ENCODE measurements around the gene ORM1. TPM values are rescaled to one million over a fixed set of nuclear protein-coding genes. Genes with fewer than 3 reads are reported as not detected.

ORM1 gene
- total and polyA plus RNA-seq, 10 of the 15 experiments (the other 5 are each of a cell fraction or from before 2014, with no cell fraction given): 4.4 TPM; not detected in 9

DNA sequence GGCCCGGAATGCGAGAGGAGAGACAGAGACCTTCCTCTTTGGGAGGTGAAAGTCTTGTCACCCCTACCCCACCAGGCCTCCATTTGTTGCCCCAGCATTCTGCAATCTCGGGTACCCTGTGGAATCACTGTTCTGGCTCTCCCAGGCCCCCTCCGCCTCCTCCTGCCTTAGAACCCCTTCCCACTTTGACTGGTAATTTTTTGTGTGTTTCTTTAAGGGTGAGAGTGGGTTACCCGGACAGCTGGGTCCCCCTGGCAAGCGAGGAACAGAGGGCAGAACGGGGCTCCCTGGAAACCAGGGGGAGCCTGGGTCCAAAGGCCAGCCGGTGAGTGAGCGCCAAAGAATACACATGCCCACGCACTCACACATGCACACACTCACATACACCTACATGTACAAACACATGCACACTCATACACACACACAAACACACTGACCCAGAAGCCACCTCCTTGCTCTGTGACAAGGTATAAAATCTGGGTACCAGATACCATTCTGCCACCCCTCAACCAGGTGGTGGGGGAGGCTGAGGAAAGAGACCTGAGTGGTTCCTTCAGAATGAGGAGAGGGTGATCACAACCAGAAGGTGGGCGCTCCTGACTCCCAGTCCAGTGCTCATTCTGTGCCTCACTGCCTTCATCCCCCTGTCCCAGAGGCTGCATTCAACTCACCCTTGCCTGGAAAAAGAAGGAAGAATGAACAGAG lies 30.9 kb upstream of the ORM1 start:
- BruUV-seq (replicated peaks): no TSS peak
- H3K4me3 ChIP-seq: no peak overlapping the region
- POLR2A ChIA-PET: no interaction called here
- SMC1A ChIA-PET (ENCODE audit: uncharacterized antibody, unreplicated experiment): interaction anchor here (1.0 to 1.7 kb wide), 4 partner anchors 13 to 210 kb away, joined by 3 to 7 read pairs (median 6); no protein-coding TSS in a partner anchor
- no peaks in the 10 kb centered on the region for H3K27me3 ChIP-seq (replicated peaks in 1 of 2; ENCODE audit: control insufficient read depth in 2 of 2, insufficient read depth in 2 of 2, low read length in 1 of 2)
- no peaks in the 10 kb centered on the region for H3K36me3 ChIP-seq (ENCODE audit: control insufficient read depth in 2 of 2, insufficient read depth in 2 of 2, low read length in 1 of 2)
- WGBS (ENCODE audit: insufficient coverage, insufficient replicate concordance, low lambda C conversion rate, missing lambda C conversion rate): 45% methylated on average over 11 of the region's 11 CpGs
- no peak overlapping the region for H3K27ac ChIP-seq (ENCODE audit: control insufficient read depth, insufficient read depth)
- CTCF ChIA-PET: interaction anchor here (0.6 to 5.8 kb wide), 9 partner anchors 12 to 256 kb away, joined by 3 to 61 read pairs (median 5); partner anchors contain the start of gene COL27A1
- no peak overlapping the region for H3K9ac ChIP-seq (ENCODE audit: control insufficient read depth, insufficient read depth, low read length)
- no peaks in the 10 kb centered on the region for H3K9me3 ChIP-seq (replicated peaks; ENCODE audit: control insufficient read depth, insufficient read depth, low read length)
- no peaks in the 10 kb centered on the region for H3K4me1 ChIP-seq (ENCODE audit: control insufficient read depth, insufficient read depth, low read length)
- H4K20me1 ChIP-seq (ENCODE audit: control insufficient read depth, insufficient read depth): 0 out of 2 replicates have a peak, but pooled peaks cover 2% of the 10 kb centered on the region
- TF ChIP-seq EP300 (IDR thresholded peaks at IDR 0.05; ENCODE audit: borderline replicate concordance in 1 of 2, control insufficient read depth in 1 of 2, low read depth in 2 of 2, low read length in 2 of 2): no peak
- TF ChIP-seq, protein P1, sequence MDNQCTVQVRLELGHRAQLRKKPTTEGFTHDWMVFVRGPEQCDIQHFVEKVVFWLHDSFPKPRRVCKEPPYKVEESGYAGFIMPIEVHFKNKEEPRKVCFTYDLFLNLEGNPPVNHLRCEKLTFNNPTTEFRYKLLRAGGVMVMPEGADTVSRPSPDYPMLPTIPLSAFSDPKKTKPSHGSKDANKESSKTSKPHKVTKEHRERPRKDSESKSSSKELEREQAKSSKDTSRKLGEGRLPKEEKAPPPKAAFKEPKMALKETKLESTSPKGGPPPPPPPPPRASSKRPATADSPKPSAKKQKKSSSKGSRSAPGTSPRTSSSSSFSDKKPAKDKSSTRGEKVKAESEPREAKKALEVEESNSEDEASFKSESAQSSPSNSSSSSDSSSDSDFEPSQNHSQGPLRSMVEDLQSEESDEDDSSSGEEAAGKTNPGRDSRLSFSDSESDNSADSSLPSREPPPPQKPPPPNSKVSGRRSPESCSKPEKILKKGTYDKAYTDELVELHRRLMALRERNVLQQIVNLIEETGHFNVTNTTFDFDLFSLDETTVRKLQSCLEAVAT (IDR thresholded peaks at IDR 0.05): no peak
- TF ChIP-seq IKZF2 (IDR thresholded peaks at IDR 0.05): no peak
- TF ChIP-seq ZNF274 (IDR thresholded peaks at IDR 0.05; ENCODE audit: insufficient read depth, insufficient read length): no peak
- TF ChIP-seq LARP7 (IDR thresholded peaks at IDR 0.05): no peak
- no peak for TF ChIP-seq SREBF1 (IDR thresholded peaks at IDR 0.05; ENCODE audit: low read length)
- TF ChIP-seq IKZF1 (conservative IDR thresholded peaks at IDR 0.05): no peak
- TF ChIP-seq MXI1 (IDR thresholded peaks at IDR 0.05; ENCODE audit: low read depth, low read length): no peak
- no peak for TF ChIP-seq TAF1 (IDR thresholded peaks at IDR 0.05; ENCODE audit: borderline replicate concordance, low read depth, low read length)
- TF ChIP-seq, protein P2, sequence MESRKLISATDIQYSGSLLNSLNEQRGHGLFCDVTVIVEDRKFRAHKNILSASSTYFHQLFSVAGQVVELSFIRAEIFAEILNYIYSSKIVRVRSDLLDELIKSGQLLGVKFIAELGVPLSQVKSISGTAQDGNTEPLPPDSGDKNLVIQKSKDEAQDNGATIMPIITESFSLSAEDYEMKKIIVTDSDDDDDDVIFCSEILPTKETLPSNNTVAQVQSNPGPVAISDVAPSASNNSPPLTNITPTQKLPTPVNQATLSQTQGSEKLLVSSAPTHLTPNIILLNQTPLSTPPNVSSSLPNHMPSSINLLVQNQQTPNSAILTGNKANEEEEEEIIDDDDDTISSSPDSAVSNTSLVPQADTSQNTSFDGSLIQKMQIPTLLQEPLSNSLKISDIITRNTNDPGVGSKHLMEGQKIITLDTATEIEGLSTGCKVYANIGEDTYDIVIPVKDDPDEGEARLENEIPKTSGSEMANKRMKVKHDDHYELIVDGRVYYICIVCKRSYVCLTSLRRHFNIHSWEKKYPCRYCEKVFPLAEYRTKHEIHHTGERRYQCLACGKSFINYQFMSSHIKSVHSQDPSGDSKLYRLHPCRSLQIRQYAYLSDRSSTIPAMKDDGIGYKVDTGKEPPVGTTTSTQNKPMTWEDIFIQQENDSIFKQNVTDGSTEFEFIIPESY (IDR thresholded peaks at IDR 0.05): no peak
- no peak for TF ChIP-seq NBN (IDR thresholded peaks at IDR 0.05)
- no peak for TF ChIP-seq BRCA1 (IDR thresholded peaks at IDR 0.05; ENCODE audit: low read depth, low read length)
- H2AFZ ChIP-seq (ENCODE audit: control insufficient read depth, low read depth, low read length): no peak overlapping the region
- no peak overlapping the region for H3K4me2 ChIP-seq (ENCODE audit: control insufficient read depth, insufficient read depth)
- intact Hi-C loops (cut with micrococcal nuclease; ENCODE audit: unreplicated experiment): loop anchor here (1.0 kb wide), 3 partner anchors 137 to 210 kb away; partner anchors contain the start of gene COL27A1
- in situ Hi-C loops (cut with MboI): loop anchor here (25.0 kb wide), 1 partner anchor 205 kb away; the partner anchor contains the start of genes AMBP and KIF12
- H3K79me2 ChIP-seq (ENCODE audit: control insufficient read depth, insufficient read depth, low read length): no peaks in the 10 kb centered on the region
- no peak for ATAC-seq
- FAIRE-seq: no peak
- RAD21 ChIA-PET (ENCODE audit: unreplicated experiment): interaction anchor here (1.4 to 2.7 kb wide), 3 partner anchors 13 to 209 kb away, joined by 3 to 24 read pairs (median 7); no protein-coding TSS in a partner anchor
- DNase-seq (ENCODE audit: low read depth, low spot score): no peak

All from GM12878 (cell line).